GM08714 (cell line): ENCODE results near the gene DHRS3.
"Not testable (repeated sequence)": the region's sequence is repeated elsewhere in the genome, so short reads cannot be mapped to it uniquely, and the experiment has no call there.

Experiments
- H3K4me3 ChIP-seq: fragments of 200-500 bp; sonication (Bioruptor generic); 2 replicates; pipeline ENCODE4 v1.5.1; 2014; ENCODE audit warnings: mild to moderate bottlenecking, low read length, inconsistent platforms
- ZNF274 ChIP-seq: IDR thresholded peaks from 2 replicates; pipeline ENCODE4 v1.6.1; 2012; ENCODE audit warnings: mild to moderate bottlenecking, low read depth, low read length

The DHRS3 gene

DNA sequence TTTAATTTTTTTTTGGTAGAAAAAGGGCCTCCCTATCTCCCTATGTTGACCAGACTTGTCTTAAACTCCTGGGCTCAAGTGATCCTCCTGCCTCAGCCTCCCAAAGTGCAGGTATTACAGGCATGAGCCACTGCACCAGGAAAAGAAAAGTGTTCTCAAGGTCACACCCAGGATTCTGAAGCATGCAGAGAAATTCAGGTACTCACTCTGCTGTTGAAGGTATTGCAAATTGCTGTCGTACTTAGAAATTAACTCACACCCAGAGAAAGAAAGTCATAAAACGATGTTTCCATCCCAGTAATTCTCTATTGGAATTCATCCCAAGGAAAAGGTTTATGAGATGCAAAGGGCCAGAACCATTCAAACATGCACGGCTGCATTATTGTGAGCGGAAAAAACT lies 73.7 kb downstream of the DHRS3 start:
- no peak for TF ChIP-seq ZNF274
- no peak overlapping the region for H3K4me3 ChIP-seq

- no peak overlapping the region for H3K4me3 ChIP-seq
- no peak for TF ChIP-seq ZNF274
Measured at GRCh38 chr1:12543740-12544154, 74.3 kb downstream of the DHRS3 start.

DNA sequence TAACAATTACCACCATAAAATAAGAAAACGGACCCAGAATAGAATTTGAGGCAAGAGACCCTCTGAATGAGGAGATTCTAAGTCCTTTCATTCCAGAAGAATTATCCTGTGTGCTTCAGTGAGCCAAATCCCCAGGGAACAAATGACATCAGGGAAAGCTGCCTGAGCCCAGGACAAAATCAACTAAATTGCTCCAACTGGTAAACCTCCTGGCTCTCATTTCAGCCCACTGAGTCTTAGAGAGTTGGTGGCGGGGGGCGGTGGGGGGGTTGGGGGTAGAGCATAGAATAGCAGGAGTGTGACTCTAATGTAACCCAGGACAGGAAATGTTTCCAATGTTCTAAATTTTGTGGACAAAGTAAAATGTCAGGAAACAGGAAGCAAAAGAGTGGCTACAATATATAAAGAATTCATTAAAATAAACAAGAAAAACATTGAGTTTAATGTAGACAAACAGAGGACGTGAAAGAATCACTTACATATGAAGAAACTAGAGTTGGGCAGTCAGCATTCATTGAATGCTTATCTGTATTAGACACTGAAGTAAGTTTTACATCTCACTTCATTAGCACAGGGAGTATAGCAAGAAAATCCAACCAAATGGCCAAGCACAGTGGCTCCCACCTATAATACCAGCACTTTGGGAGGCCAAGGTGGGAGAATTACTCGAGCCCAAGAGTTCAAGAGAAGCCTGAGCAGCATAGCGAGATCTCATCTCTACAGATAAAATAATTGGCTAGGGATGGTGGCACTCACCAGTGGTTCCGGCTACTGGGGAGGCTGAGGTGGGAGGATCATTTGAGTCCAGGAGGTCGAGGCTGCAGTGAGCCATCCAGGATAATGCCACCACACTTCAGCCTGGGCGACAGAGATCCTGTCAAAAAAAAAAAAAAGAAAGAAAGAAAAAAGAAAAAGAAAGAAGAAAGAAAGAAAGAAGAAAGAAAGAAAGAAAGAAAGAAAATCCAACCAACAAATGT lies 75.1 kb downstream of the DHRS3 start:
- H3K4me3 ChIP-seq, result no peak overlapping the region
- no peak for TF ChIP-seq ZNF274

DNA sequence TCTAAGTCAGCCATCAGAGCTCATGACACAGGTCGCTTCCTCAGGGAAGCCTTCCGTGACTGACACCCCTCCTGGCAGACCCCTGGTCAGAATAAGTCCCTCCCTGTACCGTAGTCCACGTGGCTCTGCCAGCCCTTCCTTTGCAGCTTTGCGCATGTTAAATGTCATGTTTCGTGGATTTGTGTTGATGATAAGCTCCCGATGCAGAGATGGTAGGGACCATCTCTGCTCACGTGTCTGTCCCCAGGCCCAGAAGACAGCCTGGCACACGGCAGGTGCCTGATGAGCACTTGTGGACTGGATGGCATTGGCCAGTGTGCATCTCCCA lies 75.9 kb downstream of the DHRS3 start:
- no peak overlapping the region for H3K4me3 ChIP-seq
- TF ChIP-seq ZNF274, result no peak

DNA sequence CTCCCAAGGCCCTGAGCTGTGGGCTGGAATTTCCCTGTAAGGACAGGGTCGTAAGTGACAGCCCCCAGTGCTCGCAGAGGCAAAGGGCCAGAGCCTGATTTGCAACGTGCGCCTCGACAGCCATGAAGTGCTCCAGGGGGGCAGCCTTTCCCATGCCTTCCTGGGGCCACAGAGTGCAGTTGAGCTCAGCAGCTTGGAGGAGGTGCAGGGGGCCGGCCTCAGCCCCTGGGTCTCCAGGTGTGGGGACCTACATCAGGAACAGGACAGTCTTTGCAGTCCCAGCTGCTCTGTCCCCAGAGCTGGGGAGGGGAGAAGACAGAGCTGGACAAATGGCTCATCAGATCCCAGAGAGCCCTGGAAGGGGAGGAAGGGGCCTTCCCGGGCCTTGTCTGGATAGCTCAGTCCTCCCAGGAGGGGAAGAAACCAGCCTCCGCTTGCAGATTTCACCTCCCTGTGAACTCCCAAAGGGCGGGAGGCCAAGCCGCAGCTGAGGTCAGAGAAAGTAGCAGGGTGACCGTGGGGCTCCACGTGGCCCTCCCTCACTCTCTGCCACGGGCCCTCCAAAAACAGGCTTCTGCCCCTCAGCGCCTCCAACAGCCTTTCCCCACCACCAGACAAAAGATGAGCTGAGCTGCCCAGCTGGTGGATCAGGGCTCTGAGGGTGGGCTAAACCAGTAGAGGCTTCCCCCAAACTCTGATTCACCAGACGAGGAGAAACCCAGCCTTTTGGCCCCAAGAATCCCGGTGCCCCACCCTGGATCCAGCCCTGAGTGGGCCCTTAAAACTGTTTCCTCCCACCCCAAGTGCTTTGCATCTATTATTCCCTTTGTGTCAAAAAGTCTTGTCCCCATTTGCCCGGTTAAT lies 76.5 kb downstream of the DHRS3 start:
- no peak for TF ChIP-seq ZNF274
- no peak overlapping the region for H3K4me3 ChIP-seq

- TF ChIP-seq ZNF274, result no peak
- H3K4me3 ChIP-seq, result no peak overlapping the region
Measured at GRCh38 chr1:12540580-12541273, 77.3 kb downstream of the DHRS3 start.

DNA sequence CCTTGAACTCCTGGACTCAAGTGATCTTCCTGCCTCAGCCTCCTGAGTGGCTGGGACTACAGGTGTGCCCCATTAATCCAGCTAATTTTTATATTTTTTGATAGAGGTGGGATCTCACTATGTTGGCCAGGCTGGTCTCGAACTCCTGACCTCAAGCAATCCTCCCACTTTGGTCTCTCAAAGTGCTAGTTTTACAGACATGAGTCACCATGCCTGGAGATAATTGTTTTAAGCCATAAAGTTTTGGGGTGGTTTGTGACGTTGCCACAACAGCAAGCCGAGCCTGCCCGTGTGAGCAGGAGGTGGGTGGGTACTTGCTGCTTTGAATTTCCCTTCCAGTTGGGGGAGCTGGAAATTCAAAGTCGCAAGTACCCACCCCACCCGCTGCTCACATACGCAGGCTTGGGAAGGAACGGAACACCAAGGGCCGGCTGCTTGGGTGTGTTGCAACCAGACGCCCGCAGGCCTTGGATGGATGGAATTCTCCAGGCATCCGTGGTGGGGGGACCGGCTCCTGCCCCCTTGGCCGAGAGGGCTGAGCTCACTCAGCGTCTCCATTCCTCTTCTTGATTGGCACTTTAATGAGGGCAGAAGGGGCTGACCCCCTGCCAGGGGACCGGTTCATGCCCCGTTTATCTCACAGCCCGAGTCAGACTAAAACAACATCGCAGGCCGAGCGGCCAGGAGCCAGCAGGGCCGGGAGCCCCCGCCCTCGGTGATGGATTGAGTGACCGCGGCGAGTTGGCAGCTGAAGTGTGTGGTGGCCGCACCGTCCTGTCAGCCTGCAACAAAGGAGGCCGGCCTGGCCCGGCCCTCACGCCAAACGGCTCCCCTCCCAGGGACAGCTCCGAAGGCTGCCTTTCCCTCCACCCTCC lies 78.1 kb downstream of the DHRS3 start:
- no peak overlapping the region for H3K4me3 ChIP-seq
- no peak for TF ChIP-seq ZNF274

DNA sequence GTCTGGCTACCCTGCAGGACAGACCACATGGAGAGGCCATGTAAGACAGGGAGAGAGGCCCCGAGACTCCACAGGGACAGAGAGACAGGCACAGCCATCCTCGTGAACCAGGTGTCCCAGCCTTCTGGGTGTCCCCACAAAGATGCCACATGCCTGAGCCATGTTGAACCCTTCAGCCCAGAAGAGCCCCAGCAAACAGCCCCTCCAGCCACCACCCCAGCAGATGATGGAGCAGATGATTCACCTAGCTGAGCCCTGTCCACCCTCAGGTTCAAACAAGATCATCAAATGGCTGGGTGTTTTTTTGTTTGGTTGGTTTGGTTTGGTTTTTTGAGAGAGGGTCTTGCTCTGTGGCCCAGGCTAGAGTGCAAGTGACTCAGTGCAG lies 78.7 kb downstream of the DHRS3 start:
- no peak overlapping the region for H3K4me3 ChIP-seq
- TF ChIP-seq ZNF274, result no peak

- H3K4me3 ChIP-seq, result not testable (repeated sequence)
Measured at GRCh38 chr1:12538536-12538935, 79.5 kb downstream of the DHRS3 start.

GRCh38 chr1:12537906-12538461 lies 80.0 kb downstream of the DHRS3 start:
- TF ChIP-seq ZNF274, result no peak
- H3K4me3 ChIP-seq, result no peak overlapping the region

DNA sequence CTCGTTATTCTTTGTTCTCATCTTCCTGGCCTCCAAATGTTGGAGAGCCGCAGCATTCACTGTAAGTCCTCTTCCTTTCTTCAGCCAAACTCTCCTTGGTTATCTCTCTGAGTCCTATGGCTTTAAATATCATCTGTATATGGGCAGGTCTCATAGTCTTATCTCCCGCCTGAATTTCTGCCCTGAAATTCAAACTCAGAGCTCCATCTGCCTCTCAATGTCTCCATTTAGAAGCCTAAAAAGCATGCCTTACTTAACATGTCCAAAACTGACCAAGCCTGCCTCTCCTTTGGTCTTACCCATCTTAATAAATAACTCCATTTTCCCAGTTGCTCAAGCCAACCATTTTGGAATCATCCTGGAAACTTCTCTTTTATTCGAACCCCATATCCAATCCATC lies 80.7 kb downstream of the DHRS3 start:
- no peak overlapping the region for H3K4me3 ChIP-seq
- no peak for TF ChIP-seq ZNF274

DNA sequence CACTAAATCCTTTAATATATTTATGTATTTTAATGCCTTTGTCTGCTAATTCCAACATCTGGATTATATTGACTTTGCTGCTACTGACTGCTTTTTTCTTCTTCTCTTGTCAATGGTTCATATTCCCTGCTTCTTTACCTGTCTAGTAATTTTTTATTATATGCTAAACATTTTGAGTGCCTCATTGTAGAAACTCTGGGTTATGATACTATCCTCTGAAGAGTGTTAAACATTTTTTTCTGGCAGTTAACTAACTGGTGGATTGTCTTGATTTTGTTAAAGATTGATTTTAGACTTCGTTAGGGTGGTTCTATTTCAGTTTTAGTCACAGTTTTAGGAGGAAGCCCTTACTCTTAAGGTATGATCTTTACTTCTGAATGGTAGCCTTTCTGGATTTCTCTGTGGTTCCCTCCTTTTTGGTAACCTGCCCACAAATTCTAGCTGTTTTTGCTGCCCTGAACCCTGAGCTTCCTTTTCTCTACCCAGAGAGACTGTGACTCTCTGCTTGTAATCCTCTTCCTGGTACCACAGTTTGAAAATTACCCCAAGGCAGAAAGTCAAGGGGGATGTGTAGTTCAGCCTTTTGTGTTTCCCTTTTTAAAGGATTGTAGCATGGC lies 81.9 kb downstream of the DHRS3 start:
- H3K4me3 ChIP-seq, result no peak overlapping the region
- TF ChIP-seq ZNF274, result no peak
